T-helper 1 cell treated with Interleukin-12 subunit alpha and Interleukin-12 subunit beta and Interleukin-4 antibody, amounts not matched to agents 30 μg/mL and 1 μg/mL, for 36 hours (primary cell): ENCODE measurements around the gene VASN.
"Not testable (repeated sequence)": the region's sequence is repeated elsewhere in the genome, so short reads cannot be mapped to it uniquely, and the experiment has no call there.

Experiments used
- H3K27ac Mint-ChIP-seq: one replicate; pipeline ENCODE4 v1.8.0; 2021; ENCODE audit warnings: mild to moderate bottlenecking, mixed read lengths
- H3K27me3 Mint-ChIP-seq: one replicate; pipeline ENCODE4 v1.8.0; 2021; ENCODE audit warnings: low read depth, mixed read lengths
- H3K36me3 Mint-ChIP-seq: one replicate; pipeline ENCODE4 v1.8.0; 2021; ENCODE audit warnings: low read depth, mixed read lengths
- H3K4me1 Mint-ChIP-seq: one replicate; pipeline ENCODE4 v1.8.0; 2021; ENCODE audit warnings: low read depth, mixed read lengths
- H3K4me3 Mint-ChIP-seq: one replicate; pipeline ENCODE4 v1.8.0; 2021; ENCODE audit warnings: mild to moderate bottlenecking, moderate library complexity, mixed read lengths
- H3K9me3 Mint-ChIP-seq: one replicate; pipeline ENCODE4 v1.8.0; 2021; ENCODE audit warnings: mixed read lengths

VASN gene

DNA sequence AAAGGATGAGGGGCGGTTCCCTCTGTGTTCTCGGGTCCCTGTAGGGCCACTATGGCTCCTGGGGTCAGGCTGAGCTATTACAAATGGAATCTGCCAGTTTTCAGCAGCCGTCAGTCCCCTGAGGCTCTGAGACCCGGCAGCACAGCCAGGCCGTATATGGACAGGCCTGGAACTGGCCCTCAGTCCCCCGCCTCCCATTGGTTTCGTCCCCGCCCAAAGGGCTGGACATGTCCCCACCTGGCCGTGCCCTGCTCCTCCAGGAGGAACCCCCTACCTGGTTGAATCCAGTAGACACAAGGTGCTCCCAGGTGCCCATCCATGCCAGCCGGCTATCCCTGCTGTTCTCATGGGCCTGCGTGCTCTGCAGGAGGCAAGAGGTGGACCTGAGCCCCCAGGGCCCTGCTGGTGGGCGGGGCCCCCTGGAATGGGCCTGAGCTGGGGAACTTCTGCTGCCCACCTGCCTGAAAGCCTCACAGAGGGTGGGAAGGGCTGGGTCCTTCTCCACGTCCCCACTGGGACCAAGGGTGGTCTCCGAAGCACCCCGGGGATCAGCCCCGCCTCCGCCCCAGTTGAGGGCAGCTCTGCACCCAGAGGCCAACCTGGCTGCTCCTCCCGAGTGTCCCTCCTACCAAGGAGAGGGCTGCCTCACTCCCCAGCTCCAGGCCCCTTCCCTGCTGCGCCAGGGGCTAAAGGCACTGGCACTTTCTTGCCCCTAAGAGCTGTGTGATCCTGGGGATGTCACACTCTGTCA lies 16.8 kb downstream of the VASN start:
- Mint-ChIP-seq H3K27me3 (no peaks in the 10 kb centered on the region), H3K36me3 (peaks cover 9% of the 10 kb centered on the region), H3K9me3 (no peaks in the 10 kb centered on the region), H3K4me1 (no peaks in the 10 kb centered on the region), H3K27ac (no peak overlapping the region), H3K4me3 (no peak overlapping the region)

DNA sequence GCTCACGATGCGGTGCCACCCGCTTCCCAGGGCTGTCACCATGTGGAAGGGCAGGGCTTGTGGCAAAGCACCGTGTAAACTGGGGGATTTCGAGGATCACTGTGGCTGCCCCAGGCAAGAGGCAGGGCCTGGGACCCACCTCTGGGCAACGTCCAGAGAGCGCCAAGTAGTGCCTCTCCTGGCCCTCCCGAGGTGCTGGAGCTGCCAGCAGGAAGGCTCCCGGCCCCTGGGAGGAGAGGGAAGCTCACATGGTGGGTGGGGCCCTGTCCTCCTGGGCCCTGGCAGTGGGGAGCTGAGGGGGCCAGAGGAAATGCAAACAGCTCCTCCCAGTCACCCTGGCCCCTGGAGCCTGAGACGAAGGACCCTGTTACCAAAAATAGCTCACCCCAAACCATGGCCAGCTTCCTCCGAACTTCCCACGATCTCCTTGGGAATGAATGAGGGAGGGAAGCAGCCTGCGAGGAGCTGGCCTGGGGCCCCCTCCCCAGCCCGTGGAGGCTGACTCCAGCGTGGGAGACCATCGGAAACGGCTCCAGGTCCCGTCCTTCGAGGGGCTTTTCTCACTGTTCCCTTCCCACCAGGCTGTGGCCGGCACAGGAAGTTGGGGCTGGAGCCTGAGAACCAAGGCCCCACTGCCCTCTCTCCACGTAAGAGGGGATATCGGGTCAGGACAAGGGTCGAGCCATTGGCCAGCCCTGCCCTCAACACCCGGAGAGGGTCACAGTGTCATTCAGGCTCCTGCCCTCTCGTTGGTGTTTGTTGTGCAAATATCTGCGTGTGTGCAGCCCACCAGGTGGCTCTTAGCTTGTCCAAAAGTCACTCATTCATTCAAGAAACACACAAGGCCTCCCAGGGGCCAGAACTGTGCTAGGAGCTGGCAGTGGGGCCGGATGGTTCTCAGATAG lies 17.7 kb downstream of the VASN start:
- Mint-ChIP-seq H3K36me3 (peaks cover 9% of the 10 kb centered on the region), H3K4me3 (no peak overlapping the region), H3K27me3 (no peaks in the 10 kb centered on the region), H3K4me1 (no peaks in the 10 kb centered on the region), H3K9me3 (no peaks in the 10 kb centered on the region), H3K27ac (no peak overlapping the region)

DNA sequence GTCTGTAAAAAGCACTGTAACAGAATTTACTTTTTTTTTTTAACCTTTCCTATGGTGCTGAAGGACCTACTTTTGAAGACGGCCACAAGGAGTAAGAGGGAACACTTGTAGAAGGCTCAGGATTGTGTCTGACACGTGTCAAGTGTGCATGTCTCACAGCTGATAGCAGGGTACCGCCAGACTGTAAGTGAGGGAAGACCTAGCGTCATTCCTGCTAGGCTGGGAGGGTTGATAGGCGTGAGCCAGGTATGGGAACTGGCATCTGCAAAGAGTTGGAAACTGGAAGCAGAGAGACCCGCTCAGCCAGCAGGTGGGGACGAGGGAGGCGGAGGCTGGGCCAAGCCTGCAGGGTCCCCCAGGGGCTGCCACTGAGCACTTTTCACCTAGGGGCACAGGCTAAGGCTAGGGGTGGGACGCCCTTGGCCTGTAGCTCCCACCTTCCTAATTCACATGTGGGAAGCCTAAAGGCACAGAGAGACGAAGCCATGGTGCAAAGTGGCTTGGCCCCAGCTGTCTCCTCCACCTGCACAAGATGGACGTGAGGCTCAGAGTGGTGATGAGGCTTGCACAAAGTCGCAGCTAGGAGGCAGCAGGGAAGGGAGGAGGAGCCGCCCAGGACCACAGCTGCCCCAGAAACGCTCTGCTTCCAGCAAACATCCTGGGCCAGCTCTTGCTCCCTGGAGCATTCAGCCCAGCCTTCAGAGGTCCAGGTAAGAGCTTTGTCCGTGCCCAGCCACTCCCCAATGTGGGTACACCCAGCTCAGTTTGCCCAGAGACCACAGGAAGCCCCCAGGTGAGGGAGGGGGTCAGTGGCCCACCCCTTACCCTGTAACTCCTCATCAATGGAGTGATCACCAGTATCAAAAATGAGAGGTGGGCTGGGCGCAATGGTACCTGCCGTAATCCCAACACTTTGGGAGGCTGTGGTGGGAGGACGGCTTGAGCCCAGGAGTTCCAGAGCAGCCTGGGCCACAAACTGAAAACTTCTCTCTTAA lies 18.9 kb downstream of the VASN start:
- no peaks in the 10 kb centered on the region for H3K9me3 Mint-ChIP-seq
- H3K27me3 Mint-ChIP-seq, result no peaks in the 10 kb centered on the region
- H3K4me3 Mint-ChIP-seq, result no peak overlapping the region
- peaks cover 15% of the 10 kb centered on the region for H3K36me3 Mint-ChIP-seq
- H3K27ac Mint-ChIP-seq, result no peak overlapping the region
- no peaks in the 10 kb centered on the region for H3K4me1 Mint-ChIP-seq

DNA sequence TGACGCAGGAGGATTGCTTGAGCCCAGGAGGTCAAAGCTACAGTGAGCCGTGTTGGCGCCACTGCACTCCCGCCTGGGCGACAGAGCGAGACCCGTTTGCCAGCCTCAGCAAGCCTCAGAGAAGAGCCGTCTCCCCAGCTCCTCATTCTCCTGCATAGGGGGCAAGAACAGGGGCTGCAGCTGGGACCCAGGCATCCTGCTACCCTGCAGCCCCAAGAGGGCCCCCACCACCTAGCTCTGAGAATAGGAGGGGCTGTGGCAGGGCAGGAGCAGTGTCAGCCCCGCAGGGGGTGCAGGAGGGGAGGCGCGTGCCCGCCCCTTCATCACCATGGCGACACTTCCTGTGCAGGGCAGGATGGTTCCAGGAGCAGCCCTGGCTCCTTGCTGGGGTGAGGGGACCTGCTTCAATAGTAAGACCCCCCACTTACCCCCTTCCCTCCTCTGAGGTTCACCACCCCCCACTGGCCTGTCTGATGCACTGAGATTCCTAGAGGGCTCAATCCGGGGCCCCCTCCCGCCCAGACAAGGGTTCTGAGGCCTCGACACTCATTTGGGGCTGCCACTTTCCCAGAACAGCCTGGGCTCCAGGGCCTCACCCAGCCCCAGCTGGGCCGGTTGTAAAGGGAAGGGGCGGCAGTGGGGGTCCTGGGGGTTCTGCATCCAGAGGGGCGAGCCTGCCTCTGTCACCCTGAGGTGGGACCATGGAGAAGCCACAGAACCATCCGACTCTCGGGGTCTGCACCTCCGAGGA lies 20.2 kb downstream of the VASN start:
- Mint-ChIP-seq H3K4me1 (no peaks in the 10 kb centered on the region), H3K27ac (no peak overlapping the region), H3K4me3 (no peak overlapping the region), H3K27me3 (no peaks in the 10 kb centered on the region), H3K9me3 (no peaks in the 10 kb centered on the region), H3K36me3 (peaks cover 15% of the 10 kb centered on the region)

DNA sequence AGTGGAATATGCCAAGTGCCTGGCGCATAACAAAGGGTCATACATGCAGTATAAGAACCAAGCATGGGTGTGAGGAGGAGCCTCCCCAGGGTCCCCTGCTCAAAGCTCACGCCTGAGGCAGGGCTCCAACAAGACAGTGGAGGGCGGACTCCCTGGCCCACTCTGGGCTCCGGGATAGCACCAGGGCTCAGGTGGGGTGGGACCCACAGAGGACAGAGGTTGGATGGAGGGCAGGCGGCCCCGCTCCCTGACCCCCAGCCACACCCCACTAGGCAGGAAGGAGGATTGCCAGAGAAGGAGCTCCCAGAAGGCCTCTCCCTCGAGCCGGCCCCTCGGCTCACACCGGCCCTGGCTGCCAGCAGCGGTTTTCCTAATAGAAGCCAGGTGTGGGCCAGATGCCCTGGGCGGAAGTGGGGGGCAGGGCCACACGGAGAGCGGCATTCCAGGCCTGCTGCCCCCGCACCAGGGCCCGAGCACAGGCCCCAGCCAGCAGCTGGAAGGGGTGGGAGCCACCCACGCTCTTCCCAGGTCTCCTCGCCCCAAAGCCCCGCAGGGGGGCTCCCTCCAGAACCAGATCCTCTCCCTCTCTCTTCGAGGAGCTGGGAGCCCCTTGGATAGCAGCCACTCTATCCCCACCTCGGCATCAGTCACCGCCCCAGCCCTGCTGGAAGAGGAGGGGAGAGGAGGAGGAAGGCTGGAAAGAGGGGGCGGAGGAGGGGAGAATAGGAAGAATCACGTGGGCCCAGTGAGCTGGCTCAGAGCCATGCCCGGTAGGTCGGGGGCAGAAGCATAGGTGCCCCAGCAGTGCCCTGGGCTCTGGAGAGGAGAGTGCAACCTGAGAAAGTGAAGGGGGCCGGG lies 21.0 kb downstream of the VASN start:
- H3K9me3 Mint-ChIP-seq, result no peaks in the 10 kb centered on the region
- no peak overlapping the region for H3K27ac Mint-ChIP-seq
- no peak overlapping the region for H3K4me3 Mint-ChIP-seq
- H3K27me3 Mint-ChIP-seq, result no peaks in the 10 kb centered on the region
- H3K36me3 Mint-ChIP-seq, result peaks cover 15% of the 10 kb centered on the region
- no peaks in the 10 kb centered on the region for H3K4me1 Mint-ChIP-seq

DNA sequence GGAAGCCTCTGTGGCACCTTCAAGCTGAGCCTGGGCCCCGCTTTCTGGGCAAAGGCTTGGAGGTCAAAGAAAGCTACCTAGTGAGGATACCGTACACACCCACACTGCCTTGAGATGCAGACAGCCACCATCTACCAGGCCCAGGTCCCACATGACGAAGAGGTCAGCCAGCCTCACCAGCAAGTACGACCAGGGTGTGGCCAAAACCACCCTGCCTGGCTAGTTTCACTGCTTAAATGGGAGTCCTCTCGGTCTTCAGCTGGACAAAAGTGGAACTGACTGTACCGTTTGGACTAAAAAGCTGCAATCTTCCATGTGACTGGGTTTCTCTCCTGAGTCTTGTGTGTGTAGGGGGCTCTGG lies 21.6 kb downstream of the VASN start:
- Mint-ChIP-seq H3K4me1 (no peaks in the 10 kb centered on the region), H3K27ac (no peak overlapping the region), H3K27me3 (no peaks in the 10 kb centered on the region), H3K9me3 (no peaks in the 10 kb centered on the region), H3K36me3 (peaks cover 15% of the 10 kb centered on the region), H3K4me3 (no peak overlapping the region)

DNA sequence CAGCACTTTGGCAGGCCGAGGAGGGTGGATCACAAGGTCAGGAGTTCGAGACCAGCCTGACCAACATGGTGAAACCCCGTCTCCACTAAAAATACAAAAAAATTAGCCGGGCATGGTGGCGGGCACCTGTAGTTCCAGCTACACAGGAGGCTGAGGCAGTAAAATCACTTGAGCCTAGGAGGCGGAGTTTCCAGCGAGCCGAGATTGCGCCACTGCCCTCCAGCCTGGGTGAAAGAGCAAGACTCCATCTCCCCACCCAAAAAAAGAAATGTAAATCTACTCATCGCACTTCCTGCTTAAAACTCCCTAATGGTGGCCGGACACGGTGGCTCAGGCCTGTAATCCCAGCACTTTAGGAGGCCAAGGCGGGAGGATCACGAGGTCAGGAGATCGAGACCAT lies 22.2 kb downstream of the VASN start:
- not testable (repeated sequence) for H3K9me3 Mint-ChIP-seq, H3K4me1 Mint-ChIP-seq, H3K27me3 Mint-ChIP-seq, H3K27ac Mint-ChIP-seq, H3K4me3 Mint-ChIP-seq
- peaks cover 15% of the 10 kb centered on the region for H3K36me3 Mint-ChIP-seq

DNA sequence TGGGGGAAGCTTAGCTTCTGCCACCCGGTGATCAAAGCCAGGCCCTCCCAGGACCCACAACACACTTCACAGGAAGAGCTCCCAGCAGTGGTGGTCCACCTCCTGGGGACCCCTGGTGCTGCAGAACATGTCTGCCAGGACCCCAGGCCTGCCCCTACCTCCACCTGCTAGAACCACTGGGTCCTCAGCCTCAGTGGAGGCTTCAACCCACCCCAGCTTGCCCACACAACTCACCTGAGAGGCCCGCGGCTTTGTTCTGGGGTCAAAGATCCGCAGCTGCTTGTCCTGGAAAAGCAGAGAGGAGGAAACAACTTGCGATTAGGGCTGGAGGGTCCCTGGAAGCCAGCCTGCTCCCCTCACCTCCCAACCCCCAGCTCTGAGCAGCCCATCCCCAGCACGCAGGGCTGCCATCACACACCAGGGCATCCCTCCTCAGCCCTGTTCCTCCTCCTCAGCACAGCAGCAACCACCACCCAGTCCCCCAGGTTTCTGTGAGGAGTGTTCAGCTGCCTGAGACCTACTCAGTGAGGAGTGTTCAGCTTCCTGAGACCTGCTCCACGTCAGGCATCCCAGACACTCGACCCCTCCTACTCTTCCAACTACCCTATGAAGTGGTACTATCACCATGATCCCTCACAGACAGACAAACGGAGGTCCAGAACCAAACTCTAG lies 23.5 kb downstream of the VASN start:
- peaks cover 24% of the 10 kb centered on the region for H3K36me3 Mint-ChIP-seq
- H3K27ac Mint-ChIP-seq, result no peak overlapping the region
- no peaks in the 10 kb centered on the region for H3K27me3 Mint-ChIP-seq
- H3K4me3 Mint-ChIP-seq, result no peak overlapping the region
- no peaks in the 10 kb centered on the region for H3K9me3 Mint-ChIP-seq
- H3K4me1 Mint-ChIP-seq, result peaks cover 3% of the 10 kb centered on the region

DNA sequence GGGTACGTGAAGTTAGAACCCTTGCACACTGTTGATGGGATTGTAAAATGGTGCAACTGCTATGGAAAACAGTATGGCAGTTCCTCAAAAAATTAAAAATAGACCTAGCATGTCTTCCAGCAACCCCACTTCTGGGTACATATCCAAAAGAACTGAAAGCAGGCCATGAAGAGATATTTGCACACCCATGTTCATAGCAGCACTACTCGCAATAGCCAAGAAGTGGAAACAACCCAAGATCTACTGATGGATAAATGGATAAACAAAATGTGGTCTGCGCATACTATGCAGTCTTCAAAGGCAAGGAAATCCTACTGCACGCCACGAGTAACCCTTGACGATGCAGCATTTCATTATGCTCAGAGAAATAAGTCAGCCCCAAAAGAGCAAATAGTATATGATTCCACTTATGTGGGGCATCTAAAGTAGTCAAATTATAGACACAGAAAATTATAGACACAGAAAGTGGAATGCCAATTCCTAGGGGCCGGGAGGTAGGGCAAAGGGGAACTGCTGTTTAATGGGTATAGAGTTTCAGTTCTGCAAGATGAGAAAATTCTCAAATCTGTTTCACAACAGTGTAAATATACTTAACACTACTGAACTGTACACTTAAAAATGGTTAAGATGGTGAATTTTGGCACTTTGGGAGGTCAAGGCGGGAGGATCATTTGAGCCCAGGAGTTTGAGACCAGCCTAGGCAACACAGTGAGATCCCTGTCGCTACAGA lies 27.5 kb downstream of the VASN start:
- no peaks in the 10 kb centered on the region for H3K27me3 Mint-ChIP-seq
- no peaks in the 10 kb centered on the region for H3K9me3 Mint-ChIP-seq
- H3K4me3 Mint-ChIP-seq, result no peak overlapping the region
- H3K36me3 Mint-ChIP-seq, result peaks cover 33% of the 10 kb centered on the region
- no peak overlapping the region for H3K27ac Mint-ChIP-seq
- peaks cover 6% of the 10 kb centered on the region for H3K4me1 Mint-ChIP-seq

DNA sequence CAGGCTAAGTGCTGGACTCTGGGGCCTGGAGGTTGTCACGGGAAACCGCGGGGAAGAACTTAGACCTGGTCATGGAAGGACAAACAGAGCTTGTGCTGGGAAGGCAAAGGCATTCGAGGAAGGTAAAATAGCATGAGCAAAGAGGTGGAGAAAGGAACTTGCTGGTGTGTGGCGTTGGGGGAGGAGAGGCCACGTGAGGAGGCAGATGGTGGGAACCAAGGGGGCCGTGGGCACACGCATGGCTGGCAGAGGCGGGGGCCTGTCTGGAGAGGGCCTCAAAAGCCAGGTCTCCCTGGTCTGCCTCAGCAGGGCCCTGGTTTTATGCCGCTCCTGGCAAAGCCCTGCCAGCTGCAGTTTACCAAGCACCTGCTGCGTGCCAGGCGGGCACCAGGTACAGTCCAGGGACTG lies 29.4 kb downstream of the VASN start:
- no peaks in the 10 kb centered on the region for H3K9me3 Mint-ChIP-seq
- H3K27me3 Mint-ChIP-seq, result no peaks in the 10 kb centered on the region
- peaks cover 12% of the 10 kb centered on the region for H3K4me1 Mint-ChIP-seq
- H3K36me3 Mint-ChIP-seq, result peaks cover 33% of the 10 kb centered on the region
- H3K27ac Mint-ChIP-seq, result peak overlapping the region; percentile 7
- H3K4me3 Mint-ChIP-seq, result no peak overlapping the region

DNA sequence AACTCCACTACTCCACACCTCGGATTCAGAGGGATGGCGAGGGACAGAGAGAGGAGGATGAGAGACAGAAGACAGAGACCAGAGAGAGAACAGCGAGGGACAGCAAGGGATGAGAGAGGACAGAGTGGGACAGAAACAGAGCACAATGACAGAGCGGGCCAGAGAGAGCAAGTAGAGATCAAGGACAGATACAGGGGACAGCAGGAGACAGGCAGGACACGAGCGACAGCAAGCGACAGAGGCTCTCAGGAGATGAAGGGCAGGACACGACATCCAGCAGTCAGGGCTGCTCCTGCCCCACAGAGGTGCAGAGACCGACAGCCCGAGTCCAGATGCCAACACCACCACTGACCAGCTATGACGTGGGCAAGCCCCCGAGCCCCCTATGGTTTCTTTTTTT lies 29.9 kb downstream of the VASN start:
- H3K4me3 Mint-ChIP-seq, result no peak overlapping the region
- H3K27ac Mint-ChIP-seq, result no peak overlapping the region
- no peaks in the 10 kb centered on the region for H3K27me3 Mint-ChIP-seq
- H3K4me1 Mint-ChIP-seq, result peaks cover 12% of the 10 kb centered on the region
- H3K9me3 Mint-ChIP-seq, result no peaks in the 10 kb centered on the region
- peaks cover 30% of the 10 kb centered on the region for H3K36me3 Mint-ChIP-seq

DNA sequence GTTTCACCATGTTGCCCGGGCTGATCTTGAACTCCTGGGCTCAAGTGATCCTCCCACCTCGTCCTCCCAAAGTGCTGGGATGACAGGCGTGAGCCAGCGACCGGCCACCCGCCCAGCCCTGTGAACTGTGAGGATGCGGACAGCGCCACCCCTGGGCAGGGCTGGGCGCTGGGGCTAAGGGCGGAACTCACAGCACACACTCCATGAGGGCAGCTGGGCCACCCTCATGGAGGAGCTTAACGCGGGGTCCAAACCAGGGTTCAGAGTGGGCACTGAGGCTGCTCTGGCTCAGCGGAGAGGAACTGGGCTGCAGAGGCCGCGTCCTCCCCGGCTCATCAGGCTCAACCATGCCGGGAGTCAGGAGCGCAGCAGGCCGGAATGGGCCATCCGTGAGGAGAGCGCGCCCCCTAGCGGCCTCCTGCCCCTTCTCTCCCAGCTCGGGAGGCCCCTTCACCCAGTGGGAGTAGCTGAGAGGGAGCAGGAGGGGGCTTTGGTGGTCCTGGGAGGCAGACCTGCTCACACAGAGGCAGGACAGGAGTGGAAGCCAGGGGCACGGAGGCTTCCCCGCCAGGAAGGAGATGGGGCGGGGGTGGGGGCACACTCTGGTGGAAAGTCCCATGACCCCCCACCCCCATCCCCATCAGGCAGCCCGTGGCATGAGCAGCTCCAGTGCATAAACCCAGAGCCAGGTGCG lies 30.9 kb downstream of the VASN start:
- H3K9me3 Mint-ChIP-seq, result no peaks in the 10 kb centered on the region
- peaks cover 30% of the 10 kb centered on the region for H3K36me3 Mint-ChIP-seq
- no peak overlapping the region for H3K4me3 Mint-ChIP-seq
- no peak overlapping the region for H3K27ac Mint-ChIP-seq
- H3K27me3 Mint-ChIP-seq, result no peaks in the 10 kb centered on the region
- peaks cover 12% of the 10 kb centered on the region for H3K4me1 Mint-ChIP-seq
